ENCODE data around the gene ARHGAP25.

ARHGAP25 gene

DNA sequence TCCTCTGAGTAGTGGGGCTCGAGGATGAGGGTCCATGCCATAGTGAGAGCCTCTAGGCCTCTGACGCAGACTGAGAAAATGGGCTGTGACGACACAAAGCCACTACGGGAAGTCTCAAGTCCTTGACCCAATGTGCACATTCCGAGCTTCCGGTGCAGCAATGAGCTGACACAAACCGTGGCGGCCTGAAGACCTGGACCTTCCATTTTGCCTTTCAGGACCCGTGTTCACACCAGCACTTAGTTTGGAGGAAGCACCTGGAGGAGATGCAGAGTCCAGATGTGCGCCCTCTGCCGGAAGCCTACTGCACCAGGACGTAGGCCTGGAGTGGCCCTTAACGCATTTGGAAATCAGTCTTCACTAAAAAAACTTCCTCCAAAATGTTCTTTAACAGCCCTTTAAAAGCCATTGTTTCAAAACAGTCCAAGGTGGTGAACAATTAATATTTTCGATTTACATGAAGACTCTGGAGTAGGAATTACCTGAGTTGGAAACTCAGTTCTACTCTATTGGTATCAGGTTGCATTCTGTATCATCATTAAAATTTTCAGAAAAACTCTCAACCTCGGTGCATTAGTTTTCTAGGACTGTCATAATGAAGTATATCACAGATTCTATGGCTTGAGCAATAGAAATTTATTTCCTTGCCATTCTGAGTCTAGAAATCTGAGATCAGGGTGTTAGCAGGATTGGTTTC, 102.7 kb downstream of the ARHGAP25 start:
- no peak for DNase-seq

GRCh38 chr2:68837861-68838341, 103.3 kb downstream of the ARHGAP25 start:
- no peak for DNase-seq

DNA sequence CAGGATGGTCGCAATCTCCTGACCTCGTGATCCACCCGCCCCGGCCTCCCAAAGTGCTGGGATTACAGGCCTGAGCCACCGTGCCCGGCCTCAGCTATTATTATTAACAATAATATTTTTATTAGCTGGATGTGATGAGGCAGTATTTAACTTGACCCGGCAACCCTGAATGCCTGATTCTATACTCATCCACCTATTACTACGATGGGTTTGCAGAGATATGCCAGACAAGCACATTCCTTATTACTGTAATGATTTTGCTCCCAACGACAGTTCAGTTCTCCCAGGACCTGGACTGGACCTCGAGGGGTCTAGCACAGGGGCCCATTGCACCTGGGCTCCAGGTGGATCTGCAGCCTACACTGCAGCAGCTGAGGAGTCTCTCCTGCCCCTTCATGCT, 104.0 kb downstream of the ARHGAP25 start:
- no peak for DNase-seq

GRCh38 chr2:68839260-68839833, 104.7 kb downstream of the ARHGAP25 start:
- no peak for DNase-seq

GRCh38 chr2:68845043-68845442, 110.4 kb downstream of the ARHGAP25 start:
- no peak for DNase-seq

DNA sequence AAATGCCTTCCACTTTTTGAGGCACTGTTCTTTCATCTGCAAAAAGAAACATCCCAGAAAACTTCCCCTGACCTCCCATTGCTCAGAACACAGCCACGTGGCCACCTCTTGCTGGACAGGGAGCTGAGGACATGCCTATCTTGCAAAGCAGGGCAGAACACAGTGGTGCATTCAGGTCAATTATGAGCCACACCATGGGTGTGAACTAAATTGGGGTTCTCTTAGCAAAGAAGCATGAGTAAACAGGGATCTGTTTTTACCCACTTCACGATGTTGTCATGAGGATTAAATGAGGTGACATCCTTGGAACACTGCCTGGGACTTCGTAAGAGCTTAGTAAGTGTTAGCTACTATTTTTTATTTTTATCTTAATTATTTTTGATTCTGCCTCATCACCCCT, 111.5 kb downstream of the ARHGAP25 start:
- DNase-seq, result no peak

DNA sequence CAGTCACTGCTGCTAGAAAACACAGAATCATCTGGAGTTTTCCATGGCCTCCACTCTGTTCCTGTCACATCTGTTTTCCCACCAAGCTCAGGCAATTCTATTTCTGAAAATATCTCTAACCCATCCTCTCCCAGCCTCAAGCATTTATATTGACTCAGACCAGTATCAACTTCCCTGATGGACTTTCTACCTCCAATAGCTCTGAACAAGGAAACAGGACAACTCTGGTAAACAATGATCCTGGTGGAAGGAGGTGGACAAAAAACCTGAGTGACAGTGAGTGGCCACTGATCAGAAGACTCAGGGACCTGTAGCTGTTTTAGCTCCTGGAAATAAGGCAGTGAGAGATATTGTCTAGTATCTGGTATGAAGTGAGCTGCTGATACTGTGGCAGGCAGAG, 113.1 kb downstream of the ARHGAP25 start:
- DNase-seq, result no peak

DNA sequence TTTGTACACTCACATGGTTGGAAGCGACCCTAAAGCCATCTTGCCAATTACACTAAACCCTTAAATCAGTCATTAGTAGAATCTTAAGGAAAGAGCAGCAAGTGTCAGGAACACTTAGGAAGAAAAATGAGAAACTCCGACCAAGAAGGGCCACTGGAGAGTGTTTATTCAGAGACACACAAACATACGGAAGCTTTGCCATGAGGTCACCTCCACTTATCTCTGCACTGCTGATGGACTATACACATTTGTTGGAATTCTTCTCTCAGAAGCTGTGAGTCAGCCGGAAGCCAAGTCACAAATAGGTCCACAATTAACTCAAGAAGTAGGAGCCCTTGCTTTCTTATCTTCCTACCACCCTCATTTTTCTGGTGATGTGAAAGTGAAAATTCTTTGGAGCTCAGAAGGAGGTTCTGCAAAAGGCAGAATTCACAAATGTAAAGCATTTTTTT, 115.0 kb downstream of the ARHGAP25 start:
- DNase-seq, result no peak

GRCh38 chr2:68850524-68850923, 115.9 kb downstream of the ARHGAP25 start:
- no peak for DNase-seq

DNA sequence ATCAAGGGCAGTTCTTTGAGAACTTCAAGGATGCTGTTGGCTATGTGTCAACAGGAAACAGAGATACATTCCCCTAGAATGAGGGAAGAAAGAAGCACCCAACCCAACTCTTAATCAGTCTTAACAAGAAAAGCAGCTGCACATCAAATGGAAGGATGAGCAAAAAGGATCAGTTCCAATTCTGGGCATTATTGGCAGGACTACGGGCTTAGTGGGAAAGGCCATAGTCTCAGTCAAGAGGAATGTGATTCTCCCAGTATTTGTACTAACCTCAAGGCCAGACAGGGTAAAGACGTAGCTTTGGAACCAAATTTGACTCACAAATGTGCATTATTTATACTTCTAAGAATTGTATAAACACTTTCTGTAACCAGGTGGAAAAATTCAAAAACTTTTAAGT, 118.4 kb downstream of the ARHGAP25 start:
- DNase-seq, result no peak

DNA sequence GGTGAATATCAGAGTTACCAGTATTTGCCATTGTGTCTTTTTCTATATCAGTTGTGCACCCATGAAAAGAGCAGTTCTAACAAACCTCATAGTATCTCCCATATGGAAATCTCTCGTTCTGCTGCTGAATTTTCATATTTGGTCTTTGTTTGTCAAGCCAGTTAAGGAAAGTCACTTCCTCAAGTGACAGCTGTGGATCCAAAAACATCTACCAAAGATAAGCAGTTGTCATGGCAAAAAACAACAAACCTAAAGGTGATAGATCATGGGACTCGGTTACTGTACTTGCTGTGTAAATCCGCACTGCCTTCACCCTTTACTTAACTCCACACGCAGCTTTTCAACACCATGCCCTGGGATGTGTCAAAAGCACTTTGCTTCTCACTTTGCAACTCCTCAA, 119.3 kb downstream of the ARHGAP25 start:
- no peak for DNase-seq

GRCh38 chr2:68854476-68854875, 119.9 kb downstream of the ARHGAP25 start:
- DNase-seq, result no peak

DNA sequence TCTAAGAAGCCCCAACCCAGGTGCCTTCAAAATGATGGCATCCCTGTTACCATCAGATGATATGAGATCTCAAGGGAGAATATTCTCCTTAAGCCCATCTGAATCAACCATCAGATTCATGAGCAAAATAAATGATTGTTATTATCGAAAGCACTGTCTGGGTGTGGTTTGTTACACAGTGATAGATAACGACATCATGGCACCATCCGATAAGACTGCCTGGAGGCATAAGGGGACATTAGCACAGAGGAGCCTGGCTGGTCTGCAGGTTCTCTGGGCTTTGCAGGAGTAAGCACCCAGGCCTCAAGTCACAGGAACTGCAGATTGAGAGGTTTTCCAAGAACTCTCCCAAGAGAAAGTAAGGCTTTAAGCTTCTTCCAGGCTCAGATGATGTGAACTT, 120.9 kb downstream of the ARHGAP25 start:
- DNase-seq, result no peak

GRCh38 chr2:68857202-68857845, 122.7 kb downstream of the ARHGAP25 start:
- DNase-seq, result no peak

DNA sequence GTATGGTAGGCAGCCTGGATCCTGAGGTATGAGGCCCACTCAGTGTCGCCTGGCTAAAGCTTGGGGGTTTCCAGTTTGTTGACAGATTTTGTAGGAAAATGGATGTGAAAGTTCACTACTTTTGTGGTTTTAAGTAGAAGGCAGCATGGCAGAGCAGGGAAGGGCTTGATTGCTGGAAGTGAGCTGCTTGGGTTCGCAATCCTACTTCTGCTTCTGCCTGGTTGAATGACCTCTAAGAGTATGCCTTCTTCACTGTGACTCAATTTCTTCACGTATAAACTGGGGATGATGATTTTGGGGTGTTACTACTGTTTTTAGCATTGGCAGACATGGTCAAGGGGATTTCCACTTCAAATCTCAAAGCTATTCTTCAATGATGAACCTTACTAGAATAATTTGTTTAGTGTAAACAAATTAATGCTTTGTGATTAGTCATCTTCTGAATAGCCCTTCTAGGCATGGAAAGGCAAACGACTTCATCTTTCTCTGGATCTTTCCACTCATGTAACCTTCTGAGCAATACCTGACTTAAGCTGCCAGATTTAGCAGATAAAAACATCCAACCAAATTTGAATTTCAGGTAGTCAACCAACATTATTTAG, 123.3 kb downstream of the ARHGAP25 start:
- DNase-seq, result no peak

- DNase-seq, result no peak
Observed at GRCh38 chr2:68860111-68860510, 125.5 kb downstream of the ARHGAP25 start.

DNA sequence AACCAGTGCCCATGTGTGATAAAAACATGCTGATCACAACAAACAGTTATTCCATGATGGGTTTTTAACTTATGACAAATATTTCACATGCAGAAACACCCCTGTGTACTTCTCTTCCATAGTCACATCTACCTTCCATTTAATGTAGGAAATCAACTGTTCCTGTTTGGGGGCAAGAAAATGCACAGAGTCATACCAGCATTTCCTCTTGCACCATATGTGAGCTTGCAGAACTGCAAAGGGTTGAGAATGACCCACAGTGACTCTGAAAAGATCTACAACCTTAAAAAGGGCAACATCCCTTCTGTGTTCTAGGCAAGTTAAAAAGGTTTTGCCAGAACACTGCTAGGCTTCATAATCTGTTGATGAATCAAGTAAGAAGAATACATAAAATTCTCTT, 126.7 kb downstream of the ARHGAP25 start:
- no peak for DNase-seq

DNA sequence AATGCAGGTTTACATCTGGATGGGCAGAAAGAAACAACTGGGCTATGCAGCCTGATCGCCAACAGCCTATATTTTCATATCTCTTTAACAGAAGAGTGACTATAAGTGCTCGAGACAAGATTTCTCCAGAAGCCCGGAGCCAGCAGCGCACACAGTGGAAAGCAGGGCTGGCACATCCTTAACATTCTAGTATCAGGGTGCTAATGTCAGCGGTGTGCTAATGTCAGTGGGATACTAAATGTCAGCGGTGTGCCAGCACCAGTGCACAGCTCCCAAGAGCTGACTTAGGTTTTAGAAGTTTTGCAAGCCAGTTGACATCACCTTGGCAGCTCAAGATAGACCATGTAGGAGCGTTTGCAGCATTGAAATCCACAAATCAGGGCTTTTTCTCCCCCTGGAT, 128.3 kb downstream of the ARHGAP25 start:
- no peak for DNase-seq

- no peak for DNase-seq
Observed at GRCh38 chr2:68863996-68864395, 129.4 kb downstream of the ARHGAP25 start.

- no peak for DNase-seq
Observed at GRCh38 chr2:68865108-68865507, 130.5 kb downstream of the ARHGAP25 start.

DNA sequence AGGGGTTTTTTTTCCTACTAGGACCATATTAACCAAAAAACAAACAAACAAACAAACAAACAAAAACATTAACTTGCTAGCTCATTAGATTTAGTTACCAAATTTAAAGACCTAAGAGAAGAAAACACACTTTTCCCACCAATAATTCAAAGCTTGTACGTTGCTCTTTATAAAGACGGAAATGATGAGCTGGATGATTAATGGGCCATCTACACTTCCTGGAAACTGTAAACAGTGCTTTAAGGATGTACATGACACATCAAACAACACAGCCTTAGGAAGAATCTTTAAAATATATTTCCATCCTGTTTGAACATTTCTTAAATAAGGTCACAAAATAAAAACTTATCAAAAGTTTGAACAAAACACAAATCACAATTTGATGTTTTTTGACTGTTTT, 135.6 kb downstream of the ARHGAP25 start:
- DNase-seq, result no peak

- no peak for DNase-seq
Observed at GRCh38 chr2:68871159-68871764, 136.7 kb downstream of the ARHGAP25 start, which contains the start of gene BMP10. Gene BMP10 (minus strand): TSS chr2:68871397. CDS start chr2:68871358, 39 bp downstream.

Measured in activated gamma-delta T cell (primary cell).